Colonic mucosa (tissue), 4 donors: ENCODE results near the gene TSPAN13. TPM values are rescaled to one million over a fixed set of nuclear protein-coding genes. Genes with fewer than 3 reads are reported as not detected.

Source experiments
- DNase-seq: peaks from one replicate; pipeline ENCODE4 v3.0.0-alpha.2; 2020
- H3K27ac ChIP-seq: fragments of 200-600 bp; one replicate; pipeline ENCODE4 v1.8.0; 2021
- H3K27me3 ChIP-seq: fragments of 200-600 bp; one replicate; pipeline ENCODE4 v1.8.0; 2021
- H3K36me3 ChIP-seq: fragments of 200-600 bp; one replicate; pipeline ENCODE4 v1.8.0; 2021
- H3K4me1 ChIP-seq: fragments of 200-600 bp; one replicate; pipeline ENCODE4 v1.8.0; 2021; ENCODE audit warnings: mild to moderate bottlenecking
- H3K4me3 ChIP-seq: fragments of 200-600 bp; one replicate; pipeline ENCODE4 v1.8.0; 2021
- H3K9ac ChIP-seq, 2 donors: one replicate each; pipeline ENCODE4 v1.7.0; 2013; ENCODE audit warnings: control low read depth in 2 of 2, low read depth in 2 of 2, low read length in 2 of 2
- H3K9me3 ChIP-seq: fragments of 200-600 bp; one replicate; pipeline ENCODE4 v1.8.0; 2021
- CTCF ChIP-seq: fragments of 200-600 bp; IDR thresholded peaks from one replicate; pipeline ENCODE4 v1.8.0; 2022; ENCODE audit warnings: antibody characterized with exemption, mild to moderate bottlenecking
- intact Hi-C: fragments of 100-400 bp; cut with DNase I; formaldehyde crosslinking; loops from one replicate; pipeline ENCODE4 v1.14.1; 2022
- total RNA-seq, 2 donors: library from RNA; stranded (reverse); fragmentation: NEBNext Ultra II Directional in 1 of 2; extraction: Animal tissue kit (Norgen Biotek cat#: 25700) in 1 of 2; gene quantifications; one replicate each; pipeline ENCODE4 v1.2.1, GENCODE V29; 2021
- donor health status: healthy.
- donor health status: DM: no; HTN: no; CAD: no.
- donor health status: DM: no; HTN: no; CAD: no.

TSPAN13 gene
- total RNA-seq, 2 donors from 2014 or later: 151 to 156 TPM

DNA sequence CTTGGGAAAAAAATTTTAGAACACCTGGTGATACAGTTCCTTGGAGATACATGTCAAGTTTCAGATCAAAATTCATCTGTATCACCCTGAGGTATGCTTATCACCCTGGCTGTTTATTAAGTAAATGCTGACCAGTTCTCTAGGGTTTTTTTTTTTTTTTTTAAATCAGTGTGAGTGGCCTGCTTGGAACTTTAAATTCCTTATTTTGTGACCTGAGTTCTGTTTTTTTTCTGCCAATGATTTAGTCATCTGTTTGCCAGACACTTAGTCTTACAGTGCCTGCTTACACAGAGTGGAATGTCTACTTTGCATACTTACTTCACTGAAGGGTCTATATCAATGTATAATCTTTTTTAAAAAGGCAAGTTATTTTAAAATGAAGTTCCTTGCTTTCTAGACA lies 1.8 kb downstream of the TSPAN13 start:
- Histone ChIP-seq H3K27me3 (no peaks in the 10 kb centered on the region), H3K4me3 (peak overlapping the region; percentile 87), H3K36me3 (no peaks in the 10 kb centered on the region), H3K9ac (peak overlapping the region in 1 of 2 donors; percentile 90), H3K4me1 (no peaks in the 10 kb centered on the region), H3K9me3 (no peaks in the 10 kb centered on the region), H3K27ac (peak overlapping the region; percentile 83)
- intact Hi-C loops: no loop called here
- DNase-seq: no peak
- TF ChIP-seq CTCF: no peak

DNA sequence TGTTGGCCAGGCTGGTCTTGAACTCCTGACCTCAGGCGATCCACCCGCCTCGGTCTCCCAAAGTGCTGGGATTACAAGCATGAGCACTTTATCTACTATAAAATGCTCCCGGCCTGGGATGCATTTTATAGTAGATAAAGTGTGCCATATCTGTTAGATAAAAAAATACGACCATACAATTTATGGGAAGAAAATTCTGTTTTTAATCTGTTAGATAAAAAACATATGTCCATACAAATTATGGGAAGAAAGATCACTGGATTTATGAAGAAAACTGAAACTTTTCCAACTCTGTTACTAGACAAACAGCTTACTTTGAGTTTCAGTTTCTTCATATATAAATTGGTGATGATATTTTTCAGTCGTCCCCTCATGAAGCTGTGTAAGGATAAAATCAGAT lies 4.5 kb downstream of the TSPAN13 start:
- intact Hi-C loops: no loop called here
- H3K9me3 ChIP-seq: no peaks in the 10 kb centered on the region

GRCh38 chr7:16758631-16759611 lies 5.4 kb downstream of the TSPAN13 start:
- no peak overlapping the region for H3K9ac ChIP-seq

More for the DNA sequence above, 4.5 kb downstream of the TSPAN13 start:
- H3K4me3 ChIP-seq: no peak overlapping the region
- H3K27ac ChIP-seq: no peak overlapping the region
- TF ChIP-seq CTCF: no peak
- no peaks in the 10 kb centered on the region for H3K27me3 ChIP-seq
- DNase-seq: no peak
- H3K36me3 ChIP-seq: no peaks in the 10 kb centered on the region
- no peaks in the 10 kb centered on the region for H3K4me1 ChIP-seq
- H3K9ac ChIP-seq: no peak overlapping the region

GRCh38 chr7:16759840-16760239 lies 6.3 kb downstream of the TSPAN13 start:
- no peaks in the 10 kb centered on the region for H3K27me3 ChIP-seq
- no peak overlapping the region for H3K9ac ChIP-seq
- H3K4me3 ChIP-seq: no peak overlapping the region
- DNase-seq: no peak
- H3K27ac ChIP-seq: no peak overlapping the region
- H3K4me1 ChIP-seq: no peaks in the 10 kb centered on the region
- intact Hi-C loops: no loop called here
- TF ChIP-seq CTCF: no peak
- no peaks in the 10 kb centered on the region for H3K36me3 ChIP-seq
- H3K9me3 ChIP-seq: no peaks in the 10 kb centered on the region

More at GRCh38 chr7:16758631-16759611, 5.4 kb downstream of the TSPAN13 start:
- Histone ChIP-seq H3K4me1 (no peaks in the 10 kb centered on the region), H3K36me3 (no peaks in the 10 kb centered on the region), H3K4me3 (no peak overlapping the region), H3K27ac (no peak overlapping the region), H3K27me3 (no peaks in the 10 kb centered on the region), H3K9me3 (no peaks in the 10 kb centered on the region)
- no peak for DNase-seq
- intact Hi-C loops: no loop called here
- no peak for TF ChIP-seq CTCF

DNA sequence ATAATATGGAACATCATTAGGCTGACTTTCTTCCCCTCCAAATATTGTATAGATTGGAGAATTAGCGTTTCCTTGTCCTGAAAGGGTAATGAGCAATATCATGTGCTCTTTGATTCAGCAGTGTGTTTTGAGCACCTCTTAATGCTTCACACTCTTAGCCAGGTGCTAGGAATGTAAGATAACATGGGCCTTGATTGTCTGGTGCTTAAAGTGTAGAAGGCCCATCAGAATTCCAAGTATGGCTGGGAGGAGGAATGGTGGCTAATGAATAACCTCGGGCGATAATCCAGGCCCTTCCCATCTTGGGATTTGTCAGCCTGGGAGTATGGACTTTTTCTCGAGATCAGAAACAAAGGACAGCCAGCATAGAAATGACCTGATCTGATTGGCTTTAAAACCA lies 8.6 kb downstream of the TSPAN13 start:
- DNase-seq: peak; percentile 64
- Histone ChIP-seq H3K36me3 (no peaks in the 10 kb centered on the region), H3K27ac (no peak overlapping the region), H3K27me3 (no peaks in the 10 kb centered on the region), H3K9me3 (no peaks in the 10 kb centered on the region), H3K9ac (no peak overlapping the region), H3K4me1 (peaks cover 3% of the 10 kb centered on the region), H3K4me3 (no peak overlapping the region)
- intact Hi-C loops: no loop called here
- no peak for TF ChIP-seq CTCF
